Endothelial cell (in vitro differentiated cells): ENCODE measurements around the gene PDZRN4. TPM values are rescaled to one million over a fixed set of nuclear protein-coding genes. Genes with fewer than 3 reads are reported as not detected.
"Not testable (repeated sequence)": the region's sequence is repeated elsewhere in the genome, so short reads cannot be mapped to it uniquely, and the experiment has no call there.

Experiments
- DNase-seq: peaks from one replicate; pipeline ENCODE4 v3.0.0; 2021; ENCODE audit warnings: low spot score
- H3K27ac Mint-ChIP-seq: one replicate; pipeline ENCODE4 v1.8.0; 2021; ENCODE audit warnings: mixed read lengths, inconsistent platforms; ENCODE audit not compliant: unreplicated experiment
- H3K27me3 Mint-ChIP-seq: one replicate; pipeline ENCODE4 v1.8.0; 2021; ENCODE audit warnings: mild to moderate bottlenecking, moderate library complexity, mixed read lengths, inconsistent platforms; ENCODE audit not compliant: unreplicated experiment
- H3K36me3 Mint-ChIP-seq: one replicate; pipeline ENCODE4 v1.8.0; 2021; ENCODE audit warnings: mild to moderate bottlenecking, low read depth, mixed read lengths, inconsistent platforms; ENCODE audit not compliant: unreplicated experiment
- H3K4me1 Mint-ChIP-seq: one replicate; pipeline ENCODE4 v1.8.0; 2021; ENCODE audit warnings: mild to moderate bottlenecking, mixed read lengths, inconsistent platforms; ENCODE audit not compliant: unreplicated experiment
- H3K4me3 Mint-ChIP-seq: one replicate; pipeline ENCODE4 v1.8.0; 2021; ENCODE audit warnings: mild to moderate bottlenecking, mixed read lengths, inconsistent platforms; ENCODE audit not compliant: unreplicated experiment
- H3K9me3 Mint-ChIP-seq: one replicate; pipeline ENCODE4 v1.8.0; 2021; ENCODE audit warnings: mixed read lengths, inconsistent platforms; ENCODE audit not compliant: unreplicated experiment
- CTCF ChIP-seq: fragments of 200-600 bp; sonication (generic); IDR thresholded peaks from one replicate; pipeline ENCODE4 v1.5.0; 2021; ENCODE audit warnings: antibody characterized with exemption; ENCODE audit not compliant: unreplicated experiment
- total RNA-seq: library from RNA; stranded (reverse); fragmentation: NEBNext Ultra II Directional; extraction: Animal tissue kit (Norgen Biotek cat#: 25700); gene quantifications from one replicate; pipeline ENCODE4 v1.2.1, GENCODE V29; 2021; ENCODE audit not compliant: unreplicated experiment

The PDZRN4 gene
- total RNA-seq, 1 donor from 2014 or later: not detected

GRCh38 chr12:41532072-41532471 is 344.0 kb downstream of the PDZRN4 start:
- TF ChIP-seq CTCF: no peak

GRCh38 chr12:41536813-41537490 is 348.8 kb downstream of the PDZRN4 start:
- no peak overlapping the region for H3K27ac Mint-ChIP-seq
- H3K27me3 Mint-ChIP-seq: no peaks in the 10 kb centered on the region
- no peak for TF ChIP-seq CTCF
- H3K4me3 Mint-ChIP-seq: no peak overlapping the region
- H3K36me3 Mint-ChIP-seq: no peaks in the 10 kb centered on the region
- no peak for DNase-seq
- H3K9me3 Mint-ChIP-seq: no peaks in the 10 kb centered on the region
- H3K4me1 Mint-ChIP-seq: peaks cover 7% of the 10 kb centered on the region

More at GRCh38 chr12:41532072-41532471, 344.0 kb downstream of the PDZRN4 start:
- Mint-ChIP-seq H3K36me3 (no peaks in the 10 kb centered on the region), H3K27me3 (no peaks in the 10 kb centered on the region), H3K27ac (no peak overlapping the region), H3K4me3 (no peak overlapping the region), H3K4me1 (peaks cover 2% of the 10 kb centered on the region), H3K9me3 (no peaks in the 10 kb centered on the region)
- DNase-seq: no peak

- DNase-seq: no peak
- TF ChIP-seq CTCF: no peak
- H3K36me3 Mint-ChIP-seq: no peaks in the 10 kb centered on the region
- no peaks in the 10 kb centered on the region for H3K27me3 Mint-ChIP-seq
- H3K27ac Mint-ChIP-seq: no peak overlapping the region
- H3K4me1 Mint-ChIP-seq: peaks cover 7% of the 10 kb centered on the region
- H3K9me3 Mint-ChIP-seq: no peaks in the 10 kb centered on the region
- H3K4me3 Mint-ChIP-seq: no peak overlapping the region
These were observed 349.4 kb downstream of the PDZRN4 start for GRCh38 chr12:41537522-41537921.

GRCh38 chr12:41545761-41546160 is 357.6 kb downstream of the PDZRN4 start:
- no peaks in the 10 kb centered on the region for H3K36me3 Mint-ChIP-seq
- H3K4me3 Mint-ChIP-seq: no peak overlapping the region
- H3K27me3 Mint-ChIP-seq: no peaks in the 10 kb centered on the region
- no peak for DNase-seq
- H3K9me3 Mint-ChIP-seq: no peaks in the 10 kb centered on the region
- peaks cover 12% of the 10 kb centered on the region for H3K4me1 Mint-ChIP-seq
- TF ChIP-seq CTCF: no peak
- H3K27ac Mint-ChIP-seq: no peak overlapping the region

- not testable (repeated sequence) for H3K27me3 Mint-ChIP-seq, H3K27ac Mint-ChIP-seq, H3K36me3 Mint-ChIP-seq, DNase-seq, H3K4me3 Mint-ChIP-seq, H3K9me3 Mint-ChIP-seq
- H3K4me1 Mint-ChIP-seq: peaks cover 12% of the 10 kb centered on the region
These were observed 359.0 kb downstream of the PDZRN4 start for GRCh38 chr12:41547071-41547470.
